Measurements from ENCODE around the gene SIRPA. TPM values are rescaled to one million over a fixed set of nuclear protein-coding genes. Genes with fewer than 3 reads are reported as not detected.

The SIRPA gene
- total and polyA plus RNA-seq, 2 experiments from 2014 or later: 93.3 to 101 TPM

- Histone ChIP-seq H4K20me1 (ENCODE audit: insufficient read depth) (no peaks in the 10 kb centered on the region), H3K9ac (no peak overlapping the region), H3K4me2 (ENCODE audit: unreplicated experiment) (no peak overlapping the region), H3K9me2 (ENCODE audit: insufficient read depth) (no peaks in the 10 kb centered on the region), H3K4me1 (ENCODE audit: insufficient read depth) (peaks cover 41% of the 10 kb centered on the region), H3K9me3 (ENCODE audit: low read depth) (no peaks in the 10 kb centered on the region), H2AFZ (no peak overlapping the region), H3K36me3 (ENCODE audit: low read depth) (no peaks in the 10 kb centered on the region), H3K79me2 (ENCODE audit: insufficient read depth) (no peaks in the 10 kb centered on the region), H3K4me3 (no peak overlapping the region), H3F3A (ENCODE audit: insufficient read depth) (peaks cover 42% of the 10 kb centered on the region), H3K27me3 (replicated peaks; ENCODE audit: insufficient read depth) (no peaks in the 10 kb centered on the region), H3K27ac (no peak overlapping the region)
- TF ChIP-seq EZH2phosphoT487 (IDR thresholded peaks at IDR 0.05; ENCODE audit: insufficient read depth, low read depth) (no peak), EZH2 (IDR thresholded peaks at IDR 0.05; ENCODE audit: insufficient read depth, poor library complexity, severe bottlenecking) (no peak)
- WGBS, 2 experiments (ENCODE audit: low coverage in 1 of 2, low lambda C conversion rate in 2 of 2, missing lambda C conversion rate in 2 of 2): 80 to 86% methylated on average over 1 of the region's 1 CpG
- in situ Hi-C loops (cut with MboI): no loop called here
- DNase-seq: no peak
These were observed 31.9 kb upstream of the SIRPA start for GRCh38 chr20:1863296-1863695.

- TF ChIP-seq EZH2 (IDR thresholded peaks at IDR 0.05; ENCODE audit: insufficient read depth, poor library complexity, severe bottlenecking): no peak
- TF ChIP-seq EZH2phosphoT487 (IDR thresholded peaks at IDR 0.05; ENCODE audit: insufficient read depth, low read depth): no peak
- Histone ChIP-seq H3K9ac (no peak overlapping the region), H2AFZ (no peak overlapping the region), H3K27ac (no peak overlapping the region), H3K4me2 (ENCODE audit: unreplicated experiment) (no peak overlapping the region), H3K9me3 (ENCODE audit: low read depth) (no peaks in the 10 kb centered on the region), H3K36me3 (ENCODE audit: low read depth) (no peaks in the 10 kb centered on the region), H3K4me3 (no peak overlapping the region), H4K20me1 (ENCODE audit: insufficient read depth) (no peaks in the 10 kb centered on the region), H3K4me1 (ENCODE audit: insufficient read depth) (peaks cover 16% of the 10 kb centered on the region), H3K27me3 (replicated peaks; ENCODE audit: insufficient read depth) (no peaks in the 10 kb centered on the region), H3K79me2 (ENCODE audit: insufficient read depth) (no peaks in the 10 kb centered on the region), H3K9me2 (ENCODE audit: insufficient read depth) (no peaks in the 10 kb centered on the region), H3F3A (ENCODE audit: insufficient read depth) (peaks cover 12% of the 10 kb centered on the region; the same call in 1 of the 2 replicates)
- 48 to 56% methylated on average over 3 of the region's 3 CpGs for WGBS, 2 experiments (ENCODE audit: low coverage in 1 of 2, low lambda C conversion rate in 2 of 2, missing lambda C conversion rate in 2 of 2)
- DNase-seq: no peak
- in situ Hi-C loops (cut with MboI): no loop called here
These were observed 28.4 kb upstream of the SIRPA start for GRCh38 chr20:1866834-1867233.

- Histone ChIP-seq H3K9ac (no peak overlapping the region), H3K4me1 (ENCODE audit: insufficient read depth) (peaks cover 9% of the 10 kb centered on the region), H3K9me2 (ENCODE audit: insufficient read depth) (no peaks in the 10 kb centered on the region), H3F3A (ENCODE audit: insufficient read depth) (0 out of 2 replicates have a peak, but pooled peaks cover 3% of the 10 kb centered on the region), H2AFZ (no peak overlapping the region), H3K27ac (no peak overlapping the region), H3K9me3 (ENCODE audit: low read depth) (no peaks in the 10 kb centered on the region), H3K27me3 (replicated peaks; ENCODE audit: insufficient read depth) (no peaks in the 10 kb centered on the region), H3K36me3 (ENCODE audit: low read depth) (no peaks in the 10 kb centered on the region), H3K4me3 (no peak overlapping the region), H4K20me1 (ENCODE audit: insufficient read depth) (no peaks in the 10 kb centered on the region), H3K79me2 (ENCODE audit: insufficient read depth) (no peaks in the 10 kb centered on the region), H3K4me2 (ENCODE audit: unreplicated experiment) (no peak overlapping the region)
- no peak for TF ChIP-seq EZH2phosphoT487 (IDR thresholded peaks at IDR 0.05; ENCODE audit: insufficient read depth, low read depth)
- TF ChIP-seq EZH2 (IDR thresholded peaks at IDR 0.05; ENCODE audit: insufficient read depth, poor library complexity, severe bottlenecking): no peak
- in situ Hi-C loops (cut with MboI): no loop called here
- no peak for DNase-seq
- 32 to 34% methylated on average over 3 of the region's 3 CpGs for WGBS, 2 experiments (ENCODE audit: low coverage in 1 of 2, low lambda C conversion rate in 2 of 2, missing lambda C conversion rate in 2 of 2)
These were observed 27.5 kb upstream of the SIRPA start for GRCh38 chr20:1867495-1868260.

- H4K20me1 ChIP-seq (ENCODE audit: insufficient read depth): no peaks in the 10 kb centered on the region
- DNase-seq: peak; percentile 74
These were observed 26.4 kb upstream of the SIRPA start for GRCh38 chr20:1868856-1869255.

More at GRCh38 chr20:1868856-1869255, 26.4 kb upstream of the SIRPA start:
- Histone ChIP-seq H3K4me2 (ENCODE audit: unreplicated experiment) (no peak overlapping the region), H3K9me3 (ENCODE audit: low read depth) (no peaks in the 10 kb centered on the region), H3K27ac (no peak overlapping the region), H3K27me3 (replicated peaks; ENCODE audit: insufficient read depth) (no peaks in the 10 kb centered on the region), H3K4me3 (no peak overlapping the region), H3K9me2 (ENCODE audit: insufficient read depth) (no peaks in the 10 kb centered on the region), H3F3A (ENCODE audit: insufficient read depth) (no peaks in the 10 kb centered on the region), H2AFZ (no peak overlapping the region), H3K36me3 (ENCODE audit: low read depth) (no peaks in the 10 kb centered on the region), H3K79me2 (ENCODE audit: insufficient read depth) (no peaks in the 10 kb centered on the region), H3K4me1 (ENCODE audit: insufficient read depth) (peaks cover 9% of the 10 kb centered on the region), H3K9ac (no peak overlapping the region)
- TF ChIP-seq EZH2 (IDR thresholded peaks at IDR 0.05; ENCODE audit: insufficient read depth, poor library complexity, severe bottlenecking) (no peak), EZH2phosphoT487 (IDR thresholded peaks at IDR 0.05; ENCODE audit: insufficient read depth, low read depth) (no peak)
- 87 to 90% methylated on average over 3 of the region's 3 CpGs for WGBS, 2 experiments (ENCODE audit: low coverage in 1 of 2, low lambda C conversion rate in 2 of 2, missing lambda C conversion rate in 2 of 2)
- in situ Hi-C loops (cut with MboI): no loop called here

All from GM23248 (cell line).